ENCODE measurements around the gene OR6V1. TPM values are rescaled to one million over a fixed set of nuclear protein-coding genes. Genes with fewer than 3 reads are reported as not detected.

Gene OR6V1
- total and polyA plus RNA-seq, 10 of the 15 experiments (the other 5 are each of a cell fraction or from before 2014, with no cell fraction given) = not detected

GRCh38 chr7:143008007-143008901, 43.9 kb upstream of the OR6V1 start:
- peak; percentile 84 for FAIRE-seq
- H3K4me3 ChIP-seq = no peak overlapping the region
- 30% methylated on average over 24 of the region's 24 CpGs for WGBS (ENCODE audit: insufficient coverage, insufficient replicate concordance, low lambda C conversion rate, missing lambda C conversion rate)
- no peaks in the 10 kb centered on the region for H4K20me1 ChIP-seq (ENCODE audit: control insufficient read depth, insufficient read depth)
- BruUV-seq (replicated peaks) = no TSS peak
- no peak overlapping the region for H3K4me2 ChIP-seq (ENCODE audit: control insufficient read depth, insufficient read depth)
- H3K79me2 ChIP-seq (ENCODE audit: control insufficient read depth, insufficient read depth, low read length) = no peaks in the 10 kb centered on the region
- no peaks in the 10 kb centered on the region for H3K36me3 ChIP-seq (ENCODE audit: control insufficient read depth in 2 of 2, insufficient read depth in 2 of 2, low read length in 1 of 2)
- DNase-seq (ENCODE audit: low read depth, low spot score) = peak; percentile 9
- POLR2A ChIA-PET = no interaction called here
- H3K27me3 ChIP-seq (replicated peaks in 1 of 2; ENCODE audit: control insufficient read depth in 2 of 2, insufficient read depth in 2 of 2, low read length in 1 of 2) = no peaks in the 10 kb centered on the region; a peak in 1 of 4 replicates
- SMC1A ChIA-PET (ENCODE audit: uncharacterized antibody, unreplicated experiment) = interaction anchor here (0.6 to 11.6 kb wide), 9 partner anchors 8 to 228 kb away, joined by 3 to 191 read pairs (median 4); no protein-coding TSS in a partner anchor
- RAD21 ChIA-PET (ENCODE audit: unreplicated experiment) = interaction anchor here (0.6 to 5.5 kb wide), 5 partner anchors 36 to 281 kb away, joined by 3 to 83 read pairs (median 4); no protein-coding TSS in a partner anchor
- H3K9ac ChIP-seq (ENCODE audit: control insufficient read depth, insufficient read depth, low read length) = no peak overlapping the region
- no peaks in the 10 kb centered on the region for H3K9me3 ChIP-seq (replicated peaks; ENCODE audit: control insufficient read depth, insufficient read depth, low read length)
- no peak overlapping the region for H3K27ac ChIP-seq (ENCODE audit: control insufficient read depth, insufficient read depth)
- intact Hi-C loops (cut with micrococcal nuclease; ENCODE audit: unreplicated experiment) = loop anchor here (1.0 to 10.0 kb wide), 3 partner anchors 207 to 407 kb away; no protein-coding TSS in a partner anchor
- CTCF ChIA-PET = interaction anchor here (0.8 to 19.2 kb wide), 12 partner anchors 9 to 408 kb away, joined by 3 to 434 read pairs (median 3); partner anchors contain the start of genes EPHB6 and TAS2R40
- H3K4me1 ChIP-seq (ENCODE audit: control insufficient read depth, insufficient read depth, low read length) = no peaks in the 10 kb centered on the region
- no peak overlapping the region for H2AFZ ChIP-seq (ENCODE audit: control insufficient read depth, low read depth, low read length)
- in situ Hi-C loops (cut with MboI) = loop anchor here (5.0 kb wide), 1 partner anchor 209 kb away; no protein-coding TSS in a partner anchor
- ATAC-seq = peak; percentile 95
- TF ChIP-seq MLLT1 (IDR thresholded peaks at IDR 0.05) = no peak
- TF ChIP-seq FOXM1 (IDR thresholded peaks at IDR 0.05; ENCODE audit: low read depth, low read length) = peak; percentile 59; the same call in 1 of the 2 replicates
- peak; percentile 97 for TF ChIP-seq RAD21 (IDR thresholded peaks at IDR 0.05; ENCODE audit: insufficient read depth, low read depth, low read length)
- TF ChIP-seq CREB1 (IDR thresholded peaks at IDR 0.05; ENCODE audit: low read depth) = peak; percentile 43
- peak; percentile 99 for TF ChIP-seq SMC3 (IDR thresholded peaks at IDR 0.05; ENCODE audit: borderline replicate concordance, low read length)
- TF ChIP-seq ATF3 (IDR thresholded peaks at IDR 0.05; ENCODE audit: borderline replicate concordance, extremely low read depth, low read depth, low read length) = no peak
- TF ChIP-seq REST (IDR thresholded peaks at IDR 0.05; ENCODE audit: low read depth, low read length) = 0 out of 2 replicates have a peak, but pooled peaks have one; percentile 10
- no peak; the same call in 1 of the 2 replicates for TF ChIP-seq NRF1 (conservative IDR thresholded peaks at IDR 0.05; ENCODE audit: low read depth, low read length)
- TF ChIP-seq RUNX3 (IDR thresholded peaks at IDR 0.05; ENCODE audit: low read length) = peak; percentile 59
- TF ChIP-seq ZBTB33 (IDR thresholded peaks at IDR 0.05) = no peak
- TF ChIP-seq CTCF (IDR thresholded peaks at IDR 0.05 in 2 of 3, conservative IDR thresholded peaks at IDR 0.05 in 1 of 3; ENCODE audit: control insufficient read depth in 2 of 3, extremely low read depth in 1 of 3, insufficient read depth in 1 of 3, low read depth in 3 of 3, low read length in 3 of 3) = peak; percentile 92 to 97 (median 94)
